B cell (primary cell): ENCODE results near the gene APRT. TPM values are rescaled to one million over a fixed set of nuclear protein-coding genes. Genes with fewer than 3 reads are reported as not detected.

Experiments used
- ATAC-seq: fragments of 200-7000 bp; cut with Tn5 transposase; one replicate; pipeline ENCODE4 v1.10.0; 2021; ENCODE audit warnings: low read depth, mild to moderate bottlenecking, moderate number of reproducible peaks, moderate library complexity
- CTCF ChIA-PET: fragments of 350-600 bp; sonication (Branson Sonifier 250); formaldehyde crosslinking; loops from one replicate; lab custom pipeline; 2021; ENCODE audit warnings: antibody characterized with exemption, inconsistent platforms; lab: Charles Lee
- POLR2A ChIA-PET: fragments of 350-600 bp; sonication (Branson Sonifier 250); formaldehyde crosslinking; loops from one replicate; lab custom pipeline; 2021; ENCODE audit warnings: antibody characterized with exemption; lab: Charles Lee
- DNase-seq: peaks from one replicate; pipeline ENCODE4 v3.0.0; 2013
- H2AFZ ChIP-seq: 2 replicates; pipeline ENCODE4 v1.6.1; 2012; ENCODE audit warnings: mild to moderate bottlenecking, low read depth, low read length; ENCODE audit not compliant: insufficient read depth, poor library complexity, severe bottlenecking
- H3K27ac ChIP-seq, 2 donors: 1 replicate in 1 of 2; 2 replicates in 1 of 2; pipeline ENCODE4 v1.5.1; 2012 to 2013; ENCODE audit warnings: low read length in 2 of 2, mild to moderate bottlenecking in 2 of 2, moderate library complexity in 1 of 2
- H3K27me3 ChIP-seq, 4 experiments: fragments of 200-600 bp in 1 of 4; sonication (generic) in 1 of 4; replicated peaks in 1 of 4; 1 replicate in 2 of 4; 2 replicates in 2 of 4; pipeline versions ENCODE4 v1.6.1 to v1.7.0; 2013 to 2016; ENCODE audit warnings: low read length in 3 of 4, mild to moderate bottlenecking in 2 of 4, mixed read lengths in 1 of 4, moderate library complexity in 1 of 4; ENCODE audit not compliant: insufficient read depth in 4 of 4, control insufficient read depth in 3 of 4; ENCODE audit errors: control extremely low read depth in 1 of 4
- H3K36me3 ChIP-seq, 2 experiments: replicated peaks in 1 of 2; 1 replicate in 1 of 2; 2 replicates in 1 of 2; pipeline versions ENCODE4 v1.6.1 to v1.7.1; 2013; ENCODE audit warnings: low read length in 1 of 2; ENCODE audit not compliant: insufficient read depth in 2 of 2, control insufficient read depth in 1 of 2; ENCODE audit errors: control extremely low read depth in 1 of 2, extremely low read depth in 1 of 2
- H3K4me1 ChIP-seq, 2 donors: fragments of 200-600 bp in 1 of 2; sonication (generic) in 1 of 2; 1 replicate in 1 of 2; 2 replicates in 1 of 2; pipeline versions ENCODE4 v1.5.1 to v1.6.1; 2013 to 2017; ENCODE audit warnings: low read length in 2 of 2; ENCODE audit not compliant: control insufficient read depth in 2 of 2, insufficient read depth in 2 of 2
- H3K4me2 ChIP-seq: replicated peaks from 2 replicates; pipeline ENCODE3; 2012; ENCODE audit warnings: mild to moderate bottlenecking, low read depth, low read length; ENCODE audit not compliant: poor library complexity, severe bottlenecking
- H3K4me3 ChIP-seq, 5 experiments: fragments of 200-600 bp in 1 of 5; sonication (generic) in 1 of 5; 1 replicate in 3 of 5; 2 replicates in 2 of 5; pipeline versions ENCODE4 v1.5.1 to v1.7.0; 2011 to 2016; ENCODE audit warnings: low read length in 4 of 5, mild to moderate bottlenecking in 4 of 5, low read depth in 2 of 5, control low read depth in 1 of 5, moderate library complexity in 1 of 5; ENCODE audit not compliant: insufficient read depth in 1 of 5; ENCODE audit errors: control extremely low read depth in 1 of 5, extremely low read depth in 1 of 5
- H3K79me2 ChIP-seq: fragments of 200-600 bp; sonication (generic); one replicate; pipeline ENCODE4 v1.6.0; 2016; ENCODE audit warnings: low read length; ENCODE audit not compliant: control insufficient read depth, insufficient read depth
- H3K9ac ChIP-seq: fragments of 200-600 bp; sonication (generic); 2 replicates; pipeline ENCODE4 v1.6.1; 2017; ENCODE audit warnings: mild to moderate bottlenecking, low read length, moderate library complexity
- H3K9me3 ChIP-seq, 3 donors: one replicate each; pipeline versions ENCODE4 v1.6.1 to v1.7.1; 2013; ENCODE audit warnings: low read length in 2 of 3; ENCODE audit not compliant: control insufficient read depth in 2 of 3, insufficient read depth in 1 of 3; ENCODE audit errors: control extremely low read depth in 1 of 3
- H4K20me1 ChIP-seq: 2 replicates; pipeline ENCODE4 v1.6.0; 2012; ENCODE audit warnings: mild to moderate bottlenecking, low read length; ENCODE audit not compliant: insufficient read depth, control insufficient read depth, poor library complexity, severe bottlenecking
- H3K27ac Mint-ChIP-seq: one replicate; pipeline ENCODE4 v1.8.0; 2021; ENCODE audit warnings: mixed read lengths
- H3K27me3 Mint-ChIP-seq: one replicate; pipeline ENCODE4 v1.8.0; 2021; ENCODE audit warnings: mixed read lengths
- H3K4me1 Mint-ChIP-seq: one replicate; pipeline ENCODE4 v1.8.0; 2021; ENCODE audit warnings: mixed read lengths
- H3K4me3 Mint-ChIP-seq: one replicate; pipeline ENCODE4 v1.8.0; 2021; ENCODE audit warnings: mixed read lengths
- H3K9me3 Mint-ChIP-seq: one replicate; pipeline ENCODE4 v1.8.0; 2022; ENCODE audit warnings: mixed read lengths; ENCODE audit not compliant: insufficient read depth
- EZH2 ChIP-seq: IDR thresholded peaks from 2 replicates; pipeline ENCODE4 v1.6.1; 2012; ENCODE audit warnings: borderline replicate concordance, low read depth, mild to moderate bottlenecking, moderate library complexity, low read length; ENCODE audit not compliant: insufficient read depth, poor library complexity, severe bottlenecking
- WGBS: methylation state at CpG from one replicate; pipeline ENCODE4 v1.1.5; 2013; ENCODE audit warnings: missing lambda C conversion rate; ENCODE audit not compliant: insufficient coverage; 5-methylcytosine and 5-hydroxymethylcytosine counted together
- intact Hi-C: fragments of 100-400 bp; cut with micrococcal nuclease; formaldehyde crosslinking; loops from one replicate; pipeline ENCODE4 v1.10.0; 2022
- polyA plus RNA-seq: library from polyadenylated mRNA; depleted of rRNA; stranded (reverse); fragments of >200 nt; gene quantifications from 2 replicates; pipeline ENCODE4 v1.2.3, GENCODE V29; 2012
- total RNA-seq, 2 donors: library from RNA; stranded (reverse); fragments of 120-200 nt in 1 of 2; gene quantifications; 1 replicate in 1 of 2; 2 replicates in 1 of 2; pipeline versions ENCODE4 v1.2.3 to v1.2.4, GENCODE V29; 2013 to 2022
- TF ChIP-seq, protein P1 (sequence below): fragments of 200-600 bp; IDR thresholded peaks from one replicate; pipeline ENCODE4 v1.8.0; 2022; ENCODE audit warnings: antibody characterized with exemption, mild to moderate bottlenecking

APRT gene
- total and polyA plus RNA-seq, 2 donors (not counting 1 experiment from before 2014, with no cell fraction given), result 124 to 161 TPM

GRCh38 chr16:88854306-88855111 lies 42.8 kb upstream of the APRT start:
- Mint-ChIP-seq H3K9me3 (no peaks in the 10 kb centered on the region), H3K4me3 (peak overlapping the region; percentile 71), H3K4me1 (peaks cover 39% of the 10 kb centered on the region), H3K27me3 (no peaks in the 10 kb centered on the region), H3K27ac (peak overlapping the region; percentile 61)
- Histone ChIP-seq H4K20me1 (peaks cover 45% of the 10 kb centered on the region), H3K4me3 (no peak overlapping the region), H3K79me2 (peaks cover 31% of the 10 kb centered on the region), H3K4me2 (peak overlapping the region; percentile 77), H2AFZ (no peak overlapping the region), H3K4me1 (peaks cover 30 to 36% of the 10 kb centered on the region in 2 donors), H3K9me3 (no peaks in the 10 kb centered on the region), H3K36me3 (peaks cover 0 to 12% of the 10 kb centered on the region in 2 experiments), H3K27me3 (no peaks in the 10 kb centered on the region), H3K27ac (peak overlapping the region; percentile 41 to 84), H3K9ac (no peak overlapping the region)
- CTCF ChIA-PET, result interaction anchor here (1.5 kb wide), 1 partner anchor 70 kb away, joined by 5 read pairs; no protein-coding TSS in a partner anchor
- DNase-seq (peak; percentile 83), ATAC-seq (peak; percentile 11)
- POLR2A ChIA-PET, result no interaction called here
- 43% methylated on average over 16 of the region's 20 CpGs for WGBS
- intact Hi-C loops, result loop anchor here (1.0 kb wide), 1 partner anchor 362 kb away; no protein-coding TSS in a partner anchor
- TF ChIP-seq, protein P1, sequence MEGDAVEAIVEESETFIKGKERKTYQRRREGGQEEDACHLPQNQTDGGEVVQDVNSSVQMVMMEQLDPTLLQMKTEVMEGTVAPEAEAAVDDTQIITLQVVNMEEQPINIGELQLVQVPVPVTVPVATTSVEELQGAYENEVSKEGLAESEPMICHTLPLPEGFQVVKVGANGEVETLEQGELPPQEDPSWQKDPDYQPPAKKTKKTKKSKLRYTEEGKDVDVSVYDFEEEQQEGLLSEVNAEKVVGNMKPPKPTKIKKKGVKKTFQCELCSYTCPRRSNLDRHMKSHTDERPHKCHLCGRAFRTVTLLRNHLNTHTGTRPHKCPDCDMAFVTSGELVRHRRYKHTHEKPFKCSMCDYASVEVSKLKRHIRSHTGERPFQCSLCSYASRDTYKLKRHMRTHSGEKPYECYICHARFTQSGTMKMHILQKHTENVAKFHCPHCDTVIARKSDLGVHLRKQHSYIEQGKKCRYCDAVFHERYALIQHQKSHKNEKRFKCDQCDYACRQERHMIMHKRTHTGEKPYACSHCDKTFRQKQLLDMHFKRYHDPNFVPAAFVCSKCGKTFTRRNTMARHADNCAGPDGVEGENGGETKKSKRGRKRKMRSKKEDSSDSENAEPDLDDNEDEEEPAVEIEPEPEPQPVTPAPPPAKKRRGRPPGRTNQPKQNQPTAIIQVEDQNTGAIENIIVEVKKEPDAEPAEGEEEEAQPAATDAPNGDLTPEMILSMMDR, result no peak
- no peak for TF ChIP-seq EZH2

DNA sequence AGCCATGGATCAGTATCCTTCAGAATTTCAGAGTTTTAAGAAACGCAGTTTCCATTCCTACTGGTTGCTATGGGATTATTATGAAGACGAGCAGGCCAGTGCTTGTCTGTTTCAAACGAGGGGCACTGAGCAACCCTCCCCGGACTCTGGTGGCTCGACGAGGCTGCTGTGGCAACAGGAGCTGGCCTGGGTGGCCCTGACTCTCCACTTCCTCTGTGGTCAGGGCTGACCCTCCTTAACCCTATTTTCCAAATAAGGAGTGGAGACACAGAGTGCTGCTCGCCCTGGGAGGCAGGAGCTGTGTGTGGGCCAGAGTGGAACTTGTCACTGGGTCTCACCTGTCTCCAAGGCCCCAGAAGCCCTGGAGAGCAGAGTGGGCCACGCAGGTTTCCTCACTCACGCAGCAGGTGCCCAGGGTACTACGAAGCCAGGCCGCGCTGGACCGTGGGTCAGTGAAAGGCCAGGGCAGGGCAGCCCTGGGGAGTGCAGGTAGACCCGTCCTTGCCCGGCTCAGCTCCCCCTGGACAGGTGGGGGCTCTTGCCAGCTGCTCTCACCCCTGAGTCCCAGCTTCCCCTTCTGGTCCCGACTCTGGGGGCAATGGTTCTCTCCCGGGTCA lies 41.7 kb upstream of the APRT start:
- no peak overlapping the region for H3K27ac Mint-ChIP-seq
- POLR2A ChIA-PET, result no interaction called here
- CTCF ChIA-PET, result no interaction called here

More for the DNA sequence above, 41.7 kb upstream of the APRT start:
- peaks cover 30 to 32% of the 10 kb centered on the region in 2 donors for H3K4me1 ChIP-seq
- no peak for TF ChIP-seq EZH2
- TF ChIP-seq, protein P1, result no peak
- peaks cover 22% of the 10 kb centered on the region for H3K79me2 ChIP-seq
- no peaks in the 10 kb centered on the region for H3K27me3 Mint-ChIP-seq
- peaks cover 0 to 10% of the 10 kb centered on the region in 2 experiments for H3K36me3 ChIP-seq
- H3K4me3 Mint-ChIP-seq, result no peak overlapping the region
- no peak for DNase-seq
- WGBS, result 95% methylated on average over 15 of the region's 17 CpGs
- intact Hi-C loops, result no loop called here
- no peaks in the 10 kb centered on the region for H3K9me3 Mint-ChIP-seq
- peak overlapping the region in 1 of 2 donors; percentile 84 for H3K27ac ChIP-seq
- no peak overlapping the region for H3K4me2 ChIP-seq
- no peak overlapping the region for H3K4me3 ChIP-seq
- H3K27me3 ChIP-seq, result no peaks in the 10 kb centered on the region
- peaks cover 45% of the 10 kb centered on the region for H4K20me1 ChIP-seq
- ATAC-seq, result no peak
- peaks cover 34% of the 10 kb centered on the region for H3K4me1 Mint-ChIP-seq
- H2AFZ ChIP-seq, result no peak overlapping the region
- no peak overlapping the region for H3K9ac ChIP-seq
- no peaks in the 10 kb centered on the region for H3K9me3 ChIP-seq
